ENCODE results near the gene STAT5A. TPM values are rescaled to one million over a fixed set of nuclear protein-coding genes. Genes with fewer than 3 reads are reported as not detected.

Gene STAT5A
- total RNA-seq, 2 donors from 2014 or later: 3.5 to 4.8 TPM

- Mint-ChIP-seq H3K4me1 (no peaks in the 10 kb centered on the region), H3K4me3 (no peak overlapping the region), H3K36me3 (ENCODE audit: low read depth) (peaks cover 41% of the 10 kb centered on the region), H3K27ac (no peak overlapping the region), H3K27me3 (ENCODE audit: insufficient read depth) (no peaks in the 10 kb centered on the region), H3K9me3 (no peaks in the 10 kb centered on the region)
- H3K27me3 ChIP-seq (ENCODE audit: control insufficient read depth, insufficient read depth, low read length, poor library complexity, severe bottlenecking): no peaks in the 10 kb centered on the region
- no peak overlapping the region for H3K9ac ChIP-seq (ENCODE audit: extremely low read depth, low read length, poor library complexity, severe bottlenecking)
- no peak overlapping the region for H3K4me3 ChIP-seq (ENCODE audit: low read length)
- no peak for DNase-seq
- H3K27ac ChIP-seq (ENCODE audit: low read depth, low read length): no peak overlapping the region
- TF ChIP-seq CTCF (conservative IDR thresholded peaks at IDR 0.05): no peak
- H3K36me3 ChIP-seq (ENCODE audit: control insufficient read depth, insufficient read depth, low read length): no peaks in the 10 kb centered on the region
- H3K4me1 ChIP-seq (ENCODE audit: control insufficient read depth, insufficient read depth, low read length): no peaks in the 10 kb centered on the region
- H3K9me3 ChIP-seq (ENCODE audit: control insufficient read depth, low read length): no peaks in the 10 kb centered on the region
Observed at GRCh38 chr17:42340691-42341127, 52.4 kb downstream of the STAT5A start.

- DNase-seq: no peak
- no peaks in the 10 kb centered on the region for H3K36me3 ChIP-seq (ENCODE audit: control insufficient read depth, insufficient read depth, low read length)
- 91 to 94% methylated on average over 2 to 4 of the region's 4 CpGs for WGBS, 2 experiments (ENCODE audit: insufficient coverage in 1 of 2, insufficient read length in 1 of 2)
- TF ChIP-seq CTCF (conservative IDR thresholded peaks at IDR 0.05): no peak
- no peaks in the 10 kb centered on the region for H3K9me3 ChIP-seq (ENCODE audit: control insufficient read depth, low read length)
- H3K27me3 ChIP-seq (ENCODE audit: control insufficient read depth, insufficient read depth, low read length, poor library complexity, severe bottlenecking): no peaks in the 10 kb centered on the region
- Mint-ChIP-seq H3K27ac (no peak overlapping the region), H3K36me3 (ENCODE audit: low read depth) (peaks cover 41% of the 10 kb centered on the region), H3K27me3 (ENCODE audit: insufficient read depth) (no peaks in the 10 kb centered on the region), H3K9me3 (no peaks in the 10 kb centered on the region), H3K4me1 (no peaks in the 10 kb centered on the region), H3K4me3 (no peak overlapping the region)
- no peak overlapping the region for H3K27ac ChIP-seq (ENCODE audit: low read depth, low read length)
- H3K4me1 ChIP-seq (ENCODE audit: control insufficient read depth, insufficient read depth, low read length): no peaks in the 10 kb centered on the region
- no peak overlapping the region for H3K9ac ChIP-seq (ENCODE audit: extremely low read depth, low read length, poor library complexity, severe bottlenecking)
- H3K4me3 ChIP-seq (ENCODE audit: low read length): no peak overlapping the region
Observed at GRCh38 chr17:42341568-42341967, 53.3 kb downstream of the STAT5A start.

- no peak overlapping the region for H3K27ac Mint-ChIP-seq
- Histone ChIP-seq H3K9me3 (ENCODE audit: control insufficient read depth, low read length) (no peaks in the 10 kb centered on the region), H3K36me3 (ENCODE audit: control insufficient read depth, insufficient read depth, low read length) (no peaks in the 10 kb centered on the region), H3K27me3 (ENCODE audit: control insufficient read depth, insufficient read depth, low read length, poor library complexity, severe bottlenecking) (no peaks in the 10 kb centered on the region), H3K9ac (ENCODE audit: extremely low read depth, low read length, poor library complexity, severe bottlenecking) (no peak overlapping the region), H3K4me3 (ENCODE audit: low read length) (no peak overlapping the region), H3K4me1 (ENCODE audit: control insufficient read depth, insufficient read depth, low read length) (no peaks in the 10 kb centered on the region), H3K27ac (ENCODE audit: low read depth, low read length) (no peak overlapping the region)
- no peaks in the 10 kb centered on the region for H3K9me3 Mint-ChIP-seq
- H3K27me3 Mint-ChIP-seq (ENCODE audit: insufficient read depth): no peaks in the 10 kb centered on the region
- no peaks in the 10 kb centered on the region for H3K4me1 Mint-ChIP-seq
- 86 to 97% methylated on average over 5 to 9 of the region's 9 CpGs for WGBS, 2 experiments (ENCODE audit: insufficient coverage in 1 of 2, insufficient read length in 1 of 2)
- no peak for DNase-seq
- no peak for TF ChIP-seq CTCF (conservative IDR thresholded peaks at IDR 0.05)
- H3K36me3 Mint-ChIP-seq (ENCODE audit: low read depth): peaks cover 40% of the 10 kb centered on the region
- no peak overlapping the region for H3K4me3 Mint-ChIP-seq
Observed at GRCh38 chr17:42342242-42343008, 54.1 kb downstream of the STAT5A start.

Data from endodermal cell (in vitro differentiated cells).